AG10803 (cell line): ENCODE measurements around the gene THSD1.

ENCODE experiments used
- DNase-seq: peaks from one replicate; pipeline ENCODE4 v3.0.0; 2010; ENCODE audit warnings: low read depth
- H3K4me3 ChIP-seq: 2 replicates; pipeline ENCODE4 v1.5.1; 2011; ENCODE audit warnings: mild to moderate bottlenecking, low read length, control low read depth
- TF ChIP-seq, protein P1 (sequence below): conservative IDR thresholded peaks from 2 replicates; pipeline ENCODE4 v1.5.1; 2011; ENCODE audit warnings: mild to moderate bottlenecking, low read length, control low read depth, inconsistent platforms

The THSD1 gene

DNA sequence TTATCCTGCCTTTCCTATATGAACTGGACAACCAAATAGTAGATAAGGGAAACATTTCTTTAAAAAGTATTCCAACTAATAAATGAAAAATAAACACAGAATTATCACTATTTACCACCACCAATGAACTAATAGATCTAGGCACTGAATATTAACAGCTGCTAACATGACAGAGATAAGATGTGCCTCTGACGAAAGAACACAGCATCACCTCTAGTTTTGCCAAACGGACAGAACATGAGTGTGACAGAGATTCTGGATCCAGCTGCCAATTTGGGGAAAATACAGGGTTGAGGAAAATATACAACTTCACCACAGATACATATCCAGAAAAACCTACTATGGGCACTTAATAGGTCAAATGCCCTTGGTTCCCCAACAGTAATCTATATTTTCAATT, 26.5 kb upstream of the THSD1 start:
- TF ChIP-seq, protein P1, sequence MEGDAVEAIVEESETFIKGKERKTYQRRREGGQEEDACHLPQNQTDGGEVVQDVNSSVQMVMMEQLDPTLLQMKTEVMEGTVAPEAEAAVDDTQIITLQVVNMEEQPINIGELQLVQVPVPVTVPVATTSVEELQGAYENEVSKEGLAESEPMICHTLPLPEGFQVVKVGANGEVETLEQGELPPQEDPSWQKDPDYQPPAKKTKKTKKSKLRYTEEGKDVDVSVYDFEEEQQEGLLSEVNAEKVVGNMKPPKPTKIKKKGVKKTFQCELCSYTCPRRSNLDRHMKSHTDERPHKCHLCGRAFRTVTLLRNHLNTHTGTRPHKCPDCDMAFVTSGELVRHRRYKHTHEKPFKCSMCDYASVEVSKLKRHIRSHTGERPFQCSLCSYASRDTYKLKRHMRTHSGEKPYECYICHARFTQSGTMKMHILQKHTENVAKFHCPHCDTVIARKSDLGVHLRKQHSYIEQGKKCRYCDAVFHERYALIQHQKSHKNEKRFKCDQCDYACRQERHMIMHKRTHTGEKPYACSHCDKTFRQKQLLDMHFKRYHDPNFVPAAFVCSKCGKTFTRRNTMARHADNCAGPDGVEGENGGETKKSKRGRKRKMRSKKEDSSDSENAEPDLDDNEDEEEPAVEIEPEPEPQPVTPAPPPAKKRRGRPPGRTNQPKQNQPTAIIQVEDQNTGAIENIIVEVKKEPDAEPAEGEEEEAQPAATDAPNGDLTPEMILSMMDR, result no peak
- DNase-seq, result no peak
- no peak overlapping the region for H3K4me3 ChIP-seq

DNA sequence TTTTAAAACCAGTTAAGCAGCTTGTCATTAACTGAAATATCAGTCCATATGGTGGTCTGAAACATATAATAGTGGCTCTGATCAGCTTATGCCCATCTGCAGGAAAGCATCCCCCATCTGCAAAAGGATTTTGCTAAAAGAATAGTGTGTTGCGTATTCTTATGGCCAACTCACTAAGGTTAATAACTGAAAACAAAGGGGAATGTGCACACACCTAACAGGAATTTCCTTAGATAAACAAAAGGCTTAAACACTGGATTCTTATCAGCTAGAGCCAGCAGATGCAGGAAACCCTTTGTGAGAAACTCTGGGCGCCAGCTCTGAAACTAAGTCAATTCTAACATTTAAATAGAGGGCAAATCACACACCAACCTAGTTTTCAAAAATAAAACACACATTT, 22.3 kb upstream of the THSD1 start:
- TF ChIP-seq, protein P1, result no peak
- no peak overlapping the region for H3K4me3 ChIP-seq
- no peak for DNase-seq

DNA sequence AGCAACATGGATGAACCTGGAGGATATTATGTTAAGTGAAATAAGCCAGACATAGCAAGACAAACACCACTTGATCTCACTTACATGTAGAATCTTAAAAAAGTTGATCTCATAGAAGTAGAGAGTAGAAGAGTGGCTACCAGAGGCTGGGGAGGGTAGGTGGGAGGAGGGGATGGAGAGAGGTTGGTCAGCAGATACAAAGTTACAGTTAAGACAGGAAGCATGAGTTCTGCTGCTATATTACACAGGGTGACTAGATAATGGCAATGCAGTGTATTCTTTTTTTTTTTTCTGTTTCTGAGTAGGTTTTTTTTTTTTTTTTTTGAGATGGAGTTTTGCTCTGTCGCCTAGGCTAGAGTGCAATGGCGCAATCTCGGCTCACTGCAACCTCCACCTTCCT, 15.2 kb upstream of the THSD1 start:
- no peak overlapping the region for H3K4me3 ChIP-seq
- DNase-seq, result no peak
- TF ChIP-seq, protein P1, result no peak

DNA sequence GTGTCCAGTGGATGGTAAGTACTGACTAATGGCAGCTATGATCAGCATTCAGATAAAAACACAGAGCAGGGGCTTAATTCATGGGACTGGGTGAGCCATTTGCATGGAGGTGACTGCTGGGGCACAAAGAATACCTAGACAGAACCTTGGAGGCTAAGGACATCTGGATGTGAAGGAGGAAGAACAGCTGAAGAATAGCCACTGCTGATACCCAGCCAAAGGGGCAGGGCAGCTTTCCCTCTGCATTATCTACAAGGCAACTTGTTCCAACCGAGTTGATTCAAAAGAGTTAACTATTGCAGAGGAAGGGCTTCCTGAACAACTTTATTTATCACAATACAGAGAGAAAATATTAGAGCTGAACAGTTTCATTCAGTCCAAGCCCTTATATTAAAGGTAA, 13.1 kb upstream of the THSD1 start:
- no peak overlapping the region for H3K4me3 ChIP-seq
- TF ChIP-seq, protein P1, result no peak
- DNase-seq, result no peak

DNA sequence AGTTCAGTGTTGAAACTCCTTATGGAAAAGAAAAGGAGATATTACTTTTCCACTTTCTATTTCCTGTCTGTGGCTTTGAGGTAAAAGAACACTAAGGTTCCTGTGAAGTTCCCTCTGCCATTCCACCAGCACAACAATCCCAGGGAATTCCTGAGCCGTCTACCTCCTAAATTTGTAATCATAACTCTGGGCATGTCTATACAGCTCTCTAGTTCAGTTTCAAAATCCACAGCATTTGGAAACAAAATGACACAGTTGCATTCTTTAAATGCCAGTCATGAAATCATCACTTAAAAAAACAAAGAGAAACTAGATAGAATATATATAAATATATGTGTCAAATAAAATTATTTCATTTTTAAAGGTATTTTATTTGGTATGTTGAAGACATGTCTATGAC, 9.0 kb upstream of the THSD1 start:
- DNase-seq, result peak; percentile 73
- H3K4me3 ChIP-seq, result no peak overlapping the region
- TF ChIP-seq, protein P1, result no peak

DNA sequence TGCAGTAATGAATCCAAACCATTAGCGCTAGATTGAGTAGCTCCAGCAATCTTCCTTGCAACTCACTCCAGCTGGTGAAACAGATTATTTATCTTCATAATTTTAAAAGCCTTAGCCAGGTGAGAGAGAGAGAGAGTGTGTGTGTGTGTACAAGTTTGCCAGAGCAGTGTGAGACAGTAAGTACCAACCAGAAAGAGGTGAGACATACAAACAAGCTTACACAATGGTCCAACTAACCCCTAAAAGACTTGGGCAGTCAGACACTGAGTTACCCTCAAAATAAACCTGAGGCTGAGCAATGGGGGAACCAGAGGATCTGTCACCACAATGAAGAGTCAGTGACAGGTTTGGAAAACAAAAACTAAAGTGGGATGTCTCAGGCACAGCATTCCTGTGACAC, 8.1 kb upstream of the THSD1 start:
- H3K4me3 ChIP-seq, result no peak overlapping the region
- DNase-seq, result no peak

DNA sequence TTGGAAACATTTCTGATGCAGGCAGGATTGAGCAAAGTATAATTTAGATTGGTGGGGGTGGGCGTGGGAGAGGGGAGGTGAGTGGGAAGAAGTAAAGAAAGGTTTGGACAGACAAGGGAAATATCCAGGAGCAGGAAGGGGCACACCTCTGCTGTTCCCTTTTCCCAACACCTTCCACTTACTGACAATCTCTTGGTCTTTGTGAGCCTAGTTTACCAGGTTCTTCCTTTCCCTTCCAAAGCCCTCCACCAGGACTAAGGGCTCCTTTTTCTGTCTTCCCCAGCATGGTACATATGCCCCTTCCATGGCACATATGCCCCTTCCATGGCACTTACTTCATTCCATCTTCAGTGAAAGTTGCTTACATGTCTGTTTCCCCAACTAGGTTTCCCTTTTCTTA, 6.2 kb upstream of the THSD1 start:
- TF ChIP-seq, protein P1, result no peak
- H3K4me3 ChIP-seq, result no peak overlapping the region
- no peak for DNase-seq

More for the DNA sequence above, 8.1 kb upstream of the THSD1 start:
- TF ChIP-seq, protein P1, result no peak
